HG02981 (cell line): Measurements from ENCODE around the gene ITGB6.

Experiments used
- ATAC-seq: cut with Tn5 transposase; IDR thresholded peaks from one replicate; pipeline ENCODE4 v1.9.1; 2021; ENCODE audit warnings: mild to moderate bottlenecking, moderate library complexity; ENCODE audit not compliant: unreplicated experiment

The ITGB6 gene

GRCh38 chr2:160055726-160056108 lies 144.4 kb downstream of the ITGB6 start:
- no peak for ATAC-seq

GRCh38 chr2:160054984-160055725 lies 144.9 kb downstream of the ITGB6 start:
- ATAC-seq, result no peak

- ATAC-seq, result no peak
Measured at GRCh38 chr2:160053946-160054345, 146.1 kb downstream of the ITGB6 start.

DNA sequence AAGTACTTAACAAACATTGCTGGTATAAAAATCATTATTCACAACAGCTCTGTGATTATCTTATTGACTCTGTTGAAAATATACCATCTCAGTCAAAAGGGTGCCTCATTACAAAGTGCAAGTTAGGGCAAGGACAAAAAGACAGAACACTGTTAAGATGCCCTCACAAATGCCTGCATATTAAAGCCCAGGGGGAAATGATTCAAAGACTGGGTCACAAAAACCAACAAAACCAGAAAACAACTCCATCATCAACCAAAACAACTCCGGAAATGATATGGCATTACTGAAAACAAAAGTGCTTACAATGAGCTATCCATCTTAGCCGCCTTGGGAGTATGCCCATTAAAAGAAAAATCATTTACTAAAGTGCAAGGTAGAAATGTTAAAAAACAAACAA lies 147.5 kb downstream of the ITGB6 start:
- ATAC-seq, result no peak

DNA sequence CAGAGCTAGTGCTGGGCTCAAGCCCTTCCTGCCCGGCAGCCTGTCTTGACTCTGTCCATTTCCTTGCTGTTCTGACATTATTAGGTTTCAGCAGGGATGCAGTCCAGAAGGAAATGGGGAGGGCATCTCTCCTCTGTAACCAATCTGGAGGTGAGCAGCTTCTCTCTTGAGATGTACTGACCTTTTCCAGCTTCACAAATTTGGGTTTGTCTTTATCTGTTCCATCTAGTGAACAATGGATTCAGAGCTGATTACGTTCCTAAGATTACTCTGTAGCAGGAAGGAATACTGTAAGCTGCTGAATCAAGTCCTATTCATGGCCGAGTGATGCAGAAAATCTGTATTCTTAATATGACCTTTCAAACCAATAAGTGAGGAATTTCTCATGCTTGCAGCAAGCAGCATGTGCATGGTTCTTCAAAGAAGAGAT lies 148.7 kb downstream of the ITGB6 start:
- no peak for ATAC-seq

- no peak for ATAC-seq
Measured at GRCh38 chr2:160050147-160050546, 149.9 kb downstream of the ITGB6 start.
